ENCODE results near the gene L3MBTL4.

The L3MBTL4 gene

GRCh38 chr18:6239716-6240115 is 175.0 kb downstream of the L3MBTL4 start:
- no peak for DNase-seq (ENCODE audit: low spot score)

GRCh38 chr18:6236258-6236657 is 178.5 kb downstream of the L3MBTL4 start:
- DNase-seq (ENCODE audit: low spot score): no peak
- TF ChIP-seq, protein P1, sequence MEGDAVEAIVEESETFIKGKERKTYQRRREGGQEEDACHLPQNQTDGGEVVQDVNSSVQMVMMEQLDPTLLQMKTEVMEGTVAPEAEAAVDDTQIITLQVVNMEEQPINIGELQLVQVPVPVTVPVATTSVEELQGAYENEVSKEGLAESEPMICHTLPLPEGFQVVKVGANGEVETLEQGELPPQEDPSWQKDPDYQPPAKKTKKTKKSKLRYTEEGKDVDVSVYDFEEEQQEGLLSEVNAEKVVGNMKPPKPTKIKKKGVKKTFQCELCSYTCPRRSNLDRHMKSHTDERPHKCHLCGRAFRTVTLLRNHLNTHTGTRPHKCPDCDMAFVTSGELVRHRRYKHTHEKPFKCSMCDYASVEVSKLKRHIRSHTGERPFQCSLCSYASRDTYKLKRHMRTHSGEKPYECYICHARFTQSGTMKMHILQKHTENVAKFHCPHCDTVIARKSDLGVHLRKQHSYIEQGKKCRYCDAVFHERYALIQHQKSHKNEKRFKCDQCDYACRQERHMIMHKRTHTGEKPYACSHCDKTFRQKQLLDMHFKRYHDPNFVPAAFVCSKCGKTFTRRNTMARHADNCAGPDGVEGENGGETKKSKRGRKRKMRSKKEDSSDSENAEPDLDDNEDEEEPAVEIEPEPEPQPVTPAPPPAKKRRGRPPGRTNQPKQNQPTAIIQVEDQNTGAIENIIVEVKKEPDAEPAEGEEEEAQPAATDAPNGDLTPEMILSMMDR (IDR thresholded peaks at IDR 0.05; ENCODE audit: extremely low read depth, missing control alignments): no peak

More at GRCh38 chr18:6239716-6240115, 175.0 kb downstream of the L3MBTL4 start:
- TF ChIP-seq, protein P1 (IDR thresholded peaks at IDR 0.05; ENCODE audit: extremely low read depth, missing control alignments): no peak

DNA sequence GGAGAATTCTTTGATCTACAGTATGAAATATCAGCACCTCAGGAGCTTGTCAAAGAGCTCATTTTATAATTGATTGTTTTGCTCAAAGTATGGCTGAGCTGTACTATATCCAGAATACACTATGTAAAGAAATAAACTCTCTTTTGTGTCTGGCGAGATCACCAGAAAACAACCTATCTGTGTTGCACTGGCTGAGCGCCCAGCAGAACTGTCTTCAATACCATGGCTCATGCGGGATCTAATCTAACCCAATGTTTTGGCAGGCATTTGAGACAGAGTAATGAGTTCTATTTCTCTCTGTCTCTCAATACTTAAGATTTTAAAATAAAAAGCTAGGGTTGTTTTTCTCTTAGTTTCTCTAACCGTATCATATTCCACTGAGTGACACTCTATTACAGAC is 192.4 kb downstream of the L3MBTL4 start:
- TF ChIP-seq, protein P1 (IDR thresholded peaks at IDR 0.05; ENCODE audit: extremely low read depth, missing control alignments): no peak
- no peak for DNase-seq (ENCODE audit: low spot score)

DNA sequence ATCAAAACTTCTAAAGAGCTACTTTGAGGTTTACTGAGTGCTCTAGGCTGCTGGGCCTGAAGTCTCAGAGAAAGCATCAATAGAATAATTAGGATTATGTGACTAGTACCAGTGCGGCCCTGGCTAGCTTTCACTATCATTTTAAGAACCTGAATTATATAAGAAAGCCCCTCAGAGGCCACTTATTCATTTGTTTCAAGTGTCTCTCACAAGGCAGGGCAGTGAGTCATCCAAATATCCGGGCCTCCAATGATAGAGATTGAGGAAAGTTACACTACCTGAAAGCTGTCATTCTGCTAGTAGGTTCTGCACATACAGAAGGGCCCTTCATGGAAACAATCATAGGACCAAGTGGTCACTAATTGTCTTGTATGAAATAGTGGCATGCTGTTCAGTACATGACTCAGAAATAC is 193.1 kb downstream of the L3MBTL4 start:
- peak; percentile 10 for DNase-seq (ENCODE audit: low spot score)
- TF ChIP-seq, protein P1 (IDR thresholded peaks at IDR 0.05; ENCODE audit: extremely low read depth, missing control alignments): no peak

- DNase-seq (ENCODE audit: low spot score): no peak
- TF ChIP-seq, protein P1 (IDR thresholded peaks at IDR 0.05; ENCODE audit: extremely low read depth, missing control alignments): no peak
Observed at GRCh38 chr18:6220129-6220528, 194.6 kb downstream of the L3MBTL4 start.

- TF ChIP-seq, protein P1 (IDR thresholded peaks at IDR 0.05; ENCODE audit: extremely low read depth, missing control alignments): peak; percentile 57
- DNase-seq (ENCODE audit: low spot score): peak; percentile 46
Observed at GRCh38 chr18:6219116-6219717, 195.5 kb downstream of the L3MBTL4 start.

DNA sequence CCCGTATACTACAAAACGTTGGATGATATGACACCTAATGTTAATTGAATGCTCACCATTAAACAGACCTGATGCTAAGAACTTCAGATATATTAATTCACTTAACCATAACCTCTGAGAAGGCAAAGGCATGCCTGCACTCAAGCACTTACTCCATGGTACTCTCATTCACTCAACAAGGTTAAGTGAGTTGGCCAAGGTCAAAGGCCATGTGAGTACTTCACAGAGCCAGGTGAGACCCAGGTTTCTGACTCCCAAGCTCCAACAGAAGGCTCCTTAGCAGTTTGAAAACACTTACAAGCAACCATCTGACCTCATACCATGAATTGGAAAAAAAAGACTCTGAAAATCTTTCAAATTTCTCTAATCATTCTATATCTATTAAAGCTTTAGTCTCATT is 198.8 kb downstream of the L3MBTL4 start:
- TF ChIP-seq, protein P1 (IDR thresholded peaks at IDR 0.05; ENCODE audit: extremely low read depth, missing control alignments): no peak
- no peak for DNase-seq (ENCODE audit: low spot score)

Data from GM20000 (cell line).